Measurements from ENCODE around the gene PUSL1.

PUSL1 gene

DNA sequence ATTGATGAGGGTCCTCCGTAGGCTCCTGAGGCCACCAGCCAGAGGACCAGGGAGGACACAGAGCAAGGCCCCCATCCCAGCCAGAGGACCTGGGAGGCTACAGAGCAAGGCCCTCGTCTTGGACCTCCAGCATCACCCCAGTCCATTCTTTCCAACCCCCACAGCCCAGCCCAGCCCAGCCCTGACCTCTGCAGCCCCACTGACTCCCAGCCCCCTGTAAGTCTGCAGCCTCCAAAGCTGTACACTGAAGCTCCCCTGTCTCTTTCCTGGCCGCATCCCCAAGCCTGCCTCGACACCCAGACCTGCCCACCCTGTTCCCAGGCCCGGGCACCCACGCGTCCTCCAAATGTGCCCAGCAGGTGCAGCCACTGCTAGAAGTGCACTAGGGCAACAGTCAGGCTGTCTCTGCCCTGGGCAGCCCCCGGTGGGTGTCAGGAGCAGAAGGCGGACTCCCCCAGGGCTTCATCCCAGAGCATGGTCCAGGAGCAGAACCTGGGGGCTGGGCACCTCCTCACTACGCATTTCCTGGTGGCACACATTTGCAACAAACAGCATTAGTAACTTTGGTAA lies 38.7 kb downstream of the PUSL1 start:
- H3K4ac ChIP-seq (ENCODE audit: low read depth, low read length): peak overlapping the region; percentile 57
- no peak overlapping the region for H2BK12ac ChIP-seq (ENCODE audit: low read length)
- H3K27ac ChIP-seq (ENCODE audit: low read depth, low read length): no peak overlapping the region
- peak overlapping the region; percentile 11 for H2AFZ ChIP-seq (ENCODE audit: insufficient read depth, low read length, poor library complexity)
- no peaks in the 10 kb centered on the region for H3K27me3 ChIP-seq (ENCODE audit: insufficient read depth, low read length)
- peaks cover 28% of the 10 kb centered on the region for H3K79me2 ChIP-seq (ENCODE audit: control insufficient read depth, insufficient read depth, low read length, poor library complexity)
- WGBS (ENCODE audit: extremely low coverage, insufficient coverage, insufficient read length): no CpG with 5 or more reads among the region's 10 CpGs
- DNase-seq: no peak
- peak overlapping the region; percentile 73 for H3K4me2 ChIP-seq (ENCODE audit: low read length)
- H2AK5ac ChIP-seq (ENCODE audit: low read length): no peak overlapping the region
- H4K91ac ChIP-seq (ENCODE audit: low read depth, low read length): no peak overlapping the region
- no peaks in the 10 kb centered on the region for H3K9me3 ChIP-seq (ENCODE audit: insufficient read depth, low read depth, low read length)
- H3K14ac ChIP-seq (ENCODE audit: low read length): no peak overlapping the region
- no peak overlapping the region for H4K12ac ChIP-seq (ENCODE audit: low read depth, low read length)
- peaks cover 14% of the 10 kb centered on the region for H3K79me1 ChIP-seq (ENCODE audit: low read length)
- peaks cover 17 to 38% of the 10 kb centered on the region in 2 experiments for H3K4me1 ChIP-seq (ENCODE audit: control insufficient read depth in 1 of 2, insufficient read depth in 2 of 2, low read length in 2 of 2)
- H3K9ac ChIP-seq (ENCODE audit: low read length): no peak overlapping the region
- no peak overlapping the region for H2BK120ac ChIP-seq (ENCODE audit: insufficient read depth, low read length, poor library complexity)
- no peak overlapping the region for H3K23ac ChIP-seq (ENCODE audit: low read length)
- no peak overlapping the region for H2BK5ac ChIP-seq (ENCODE audit: low read depth, low read length, poor library complexity)
- no peak overlapping the region for H4K8ac ChIP-seq (ENCODE audit: low read depth, low read length)
- H3K18ac ChIP-seq (ENCODE audit: low read length): peak overlapping the region; percentile 50
- H3K4me3 ChIP-seq (ENCODE audit: low read depth, low read length): no peak overlapping the region
- H3K36me3 ChIP-seq (ENCODE audit: control insufficient read depth in 1 of 2, insufficient read depth in 2 of 2, low read length in 2 of 2): peaks cover 7% of the 10 kb centered on the region in 2 experiments

DNA sequence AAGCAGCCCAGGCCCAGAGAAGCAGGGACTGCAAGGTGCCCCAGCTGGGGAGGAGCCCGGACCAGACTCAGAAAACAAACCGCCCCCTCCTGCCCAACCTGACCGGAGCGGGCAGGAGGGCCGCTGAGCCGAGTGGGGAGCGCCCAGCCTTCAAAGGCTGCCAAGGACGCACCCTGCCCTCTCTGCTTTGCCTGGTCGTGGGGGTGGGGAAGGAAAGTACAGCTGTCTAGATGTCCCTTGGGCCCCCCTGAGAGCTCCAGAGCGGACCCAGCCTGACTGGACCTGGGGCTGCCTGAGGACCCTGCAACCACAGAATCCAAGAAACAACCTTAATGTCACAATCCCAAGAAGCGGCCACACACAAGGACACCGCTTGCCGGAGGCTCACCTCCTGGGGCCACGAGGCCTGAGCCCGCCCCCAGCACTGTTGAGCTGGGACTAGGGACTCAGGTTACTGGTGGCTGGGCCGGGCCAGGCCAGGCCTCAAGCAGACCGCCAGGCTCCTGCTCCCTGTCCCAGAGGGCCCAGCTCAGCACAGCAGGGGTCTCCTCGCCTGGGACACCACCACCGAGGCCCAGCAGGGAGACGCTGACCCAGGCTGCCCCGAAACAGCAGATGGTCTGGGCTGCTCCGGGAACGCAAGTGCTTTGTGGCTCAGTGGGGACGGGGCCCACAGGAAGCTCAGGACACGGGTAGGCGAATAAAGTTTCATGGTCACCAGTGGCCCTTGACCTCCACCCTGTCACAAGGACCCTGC lies 39.4 kb downstream of the PUSL1 start:
- Histone ChIP-seq H2AFZ (ENCODE audit: insufficient read depth, low read length, poor library complexity) (peak overlapping the region; percentile 48), H3K4ac (ENCODE audit: low read depth, low read length) (peak overlapping the region; percentile 94), H3K4me2 (ENCODE audit: low read length) (peak overlapping the region; percentile 73), H2BK120ac (ENCODE audit: insufficient read depth, low read length, poor library complexity) (no peak overlapping the region), H2AK5ac (ENCODE audit: low read length) (peak overlapping the region; percentile 69), H3K4me3 (ENCODE audit: low read depth, low read length) (peak overlapping the region; percentile 82), H3K27me3 (ENCODE audit: insufficient read depth, low read length) (no peaks in the 10 kb centered on the region), H4K8ac (ENCODE audit: low read depth, low read length) (peak overlapping the region; percentile 47), H2BK5ac (ENCODE audit: low read depth, low read length, poor library complexity) (peak overlapping the region; percentile 35), H3K9ac (ENCODE audit: low read length) (peak overlapping the region; percentile 16), H3K9me3 (ENCODE audit: insufficient read depth, low read depth, low read length) (no peaks in the 10 kb centered on the region), H4K91ac (ENCODE audit: low read depth, low read length) (peak overlapping the region; percentile 67), H2BK12ac (ENCODE audit: low read length) (no peak overlapping the region), H3K23ac (ENCODE audit: low read length) (no peak overlapping the region), H3K36me3 (ENCODE audit: control insufficient read depth in 1 of 2, insufficient read depth in 2 of 2, low read length in 2 of 2) (peaks cover 9 to 14% of the 10 kb centered on the region in 2 experiments), H3K79me2 (ENCODE audit: control insufficient read depth, insufficient read depth, low read length, poor library complexity) (peaks cover 28% of the 10 kb centered on the region), H4K12ac (ENCODE audit: low read depth, low read length) (peak overlapping the region; percentile 82), H3K27ac (ENCODE audit: low read depth, low read length) (peak overlapping the region; percentile 11), H3K79me1 (ENCODE audit: low read length) (peaks cover 14% of the 10 kb centered on the region), H3K4me1 (ENCODE audit: control insufficient read depth in 1 of 2, insufficient read depth in 2 of 2, low read length in 2 of 2) (peaks cover 22 to 44% of the 10 kb centered on the region in 2 experiments), H3K14ac (ENCODE audit: low read length) (peak overlapping the region; percentile 95), H3K18ac (ENCODE audit: low read length) (peak overlapping the region; percentile 96)
- WGBS (ENCODE audit: extremely low coverage, insufficient coverage, insufficient read length): no CpG with 5 or more reads among the region's 26 CpGs
- peak; percentile 70 to 74 for DNase-seq

DNA sequence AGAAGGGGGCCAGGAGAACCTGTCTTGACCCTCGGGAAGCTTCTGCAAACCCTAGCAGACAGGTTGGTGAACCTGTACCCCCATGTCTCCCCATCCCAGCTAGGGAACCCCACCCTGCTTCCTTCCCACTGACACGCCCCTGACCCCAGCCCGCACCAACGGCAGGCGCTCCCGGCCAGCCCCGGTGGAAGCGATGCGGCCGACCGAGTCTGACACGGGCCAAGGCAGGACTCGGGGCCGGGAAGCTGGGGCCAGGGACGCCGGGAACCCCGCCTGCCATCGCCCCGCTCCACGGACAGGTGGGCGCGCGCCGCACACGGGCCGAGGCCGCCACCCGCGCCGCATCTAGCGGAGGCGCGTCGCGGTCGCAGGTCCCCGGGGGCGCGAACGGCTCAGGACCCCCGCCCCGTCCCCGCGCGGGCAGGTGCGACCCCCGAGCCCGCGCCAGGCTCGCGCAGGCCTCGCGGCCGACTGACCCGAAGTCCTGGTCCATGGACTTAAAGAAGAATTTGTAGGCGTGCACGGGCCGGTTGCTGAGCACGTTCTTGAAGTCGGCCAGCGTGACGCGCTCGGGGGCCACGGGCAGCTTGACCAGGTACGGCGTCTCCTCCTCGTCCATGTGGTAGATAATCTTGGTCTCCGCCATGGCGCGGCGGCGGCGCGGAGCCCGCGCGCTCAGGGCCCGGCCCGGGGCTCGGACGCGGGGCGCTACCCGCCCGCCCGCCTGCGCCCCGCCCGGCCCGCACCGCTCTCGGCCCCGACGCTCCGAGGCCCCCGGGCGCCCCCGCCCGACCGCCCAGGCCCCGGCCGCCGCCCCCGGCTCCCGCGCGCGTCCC lies 40.2 kb downstream of the PUSL1 start:
- Histone ChIP-seq H3K79me1 (ENCODE audit: low read length) (peaks cover 14% of the 10 kb centered on the region), H2BK120ac (ENCODE audit: insufficient read depth, low read length, poor library complexity) (peak overlapping the region; percentile 47), H3K36me3 (ENCODE audit: control insufficient read depth in 1 of 2, insufficient read depth in 2 of 2, low read length in 2 of 2) (peaks cover 17 to 22% of the 10 kb centered on the region in 2 experiments), H3K18ac (ENCODE audit: low read length) (peak overlapping the region; percentile 96), H3K4ac (ENCODE audit: low read depth, low read length) (peak overlapping the region; percentile 94), H2BK5ac (ENCODE audit: low read depth, low read length, poor library complexity) (peak overlapping the region; percentile 35), H3K4me3 (ENCODE audit: low read depth, low read length) (peak overlapping the region; percentile 82), H4K91ac (ENCODE audit: low read depth, low read length) (peak overlapping the region; percentile 67), H3K4me2 (ENCODE audit: low read length) (peak overlapping the region; percentile 73), H3K27ac (ENCODE audit: low read depth, low read length) (peak overlapping the region; percentile 23), H3K14ac (ENCODE audit: low read length) (peak overlapping the region; percentile 95), H3K9ac (ENCODE audit: low read length) (peak overlapping the region; percentile 80), H2BK12ac (ENCODE audit: low read length) (no peak overlapping the region), H3K9me3 (ENCODE audit: insufficient read depth, low read depth, low read length) (no peaks in the 10 kb centered on the region), H2AK5ac (ENCODE audit: low read length) (peak overlapping the region; percentile 69), H4K8ac (ENCODE audit: low read depth, low read length) (peak overlapping the region; percentile 84), H3K23ac (ENCODE audit: low read length) (no peak overlapping the region), H2AFZ (ENCODE audit: insufficient read depth, low read length, poor library complexity) (peak overlapping the region; percentile 75), H3K79me2 (ENCODE audit: control insufficient read depth, insufficient read depth, low read length, poor library complexity) (peaks cover 28% of the 10 kb centered on the region), H3K27me3 (ENCODE audit: insufficient read depth, low read length) (no peaks in the 10 kb centered on the region), H3K4me1 (ENCODE audit: control insufficient read depth in 1 of 2, insufficient read depth in 2 of 2, low read length in 2 of 2) (peaks cover 23 to 45% of the 10 kb centered on the region in 2 experiments), H4K12ac (ENCODE audit: low read depth, low read length) (peak overlapping the region; percentile 82)
- peak; percentile 46 to 68 for DNase-seq
- WGBS (ENCODE audit: extremely low coverage, insufficient coverage, insufficient read length): no CpG with 5 or more reads among the region's 109 CpGs

Data from trophoblast cell (in vitro differentiated cells and primary cell).